ENCODE results near the gene FBH1.

Gene FBH1

GRCh38 chr10:5910323-5911100 is 20.5 kb downstream of the FBH1 start:
- no peak for TF ChIP-seq CTCF (IDR thresholded peaks at IDR 0.05; ENCODE audit: extremely low read depth, missing control alignments)
- DNase-seq (ENCODE audit: low spot score): no peak

GRCh38 chr10:5911670-5912069 is 21.6 kb downstream of the FBH1 start:
- no peak for TF ChIP-seq CTCF (IDR thresholded peaks at IDR 0.05; ENCODE audit: extremely low read depth, missing control alignments)
- no peak for DNase-seq (ENCODE audit: low spot score)

GRCh38 chr10:5913736-5914135 is 23.7 kb downstream of the FBH1 start:
- DNase-seq (ENCODE audit: low spot score): no peak

GRCh38 chr10:5915451-5915850 is 25.4 kb downstream of the FBH1 start:
- DNase-seq (ENCODE audit: low spot score): no peak
- no peak for TF ChIP-seq CTCF (IDR thresholded peaks at IDR 0.05; ENCODE audit: extremely low read depth, missing control alignments)

More at GRCh38 chr10:5913736-5914135, 23.7 kb downstream of the FBH1 start:
- TF ChIP-seq CTCF (IDR thresholded peaks at IDR 0.05; ENCODE audit: extremely low read depth, missing control alignments): no peak

GRCh38 chr10:5917305-5917704 is 27.3 kb downstream of the FBH1 start:
- no peak for DNase-seq (ENCODE audit: low spot score)
- no peak for TF ChIP-seq CTCF (IDR thresholded peaks at IDR 0.05; ENCODE audit: extremely low read depth, missing control alignments)

GRCh38 chr10:5918763-5919162 is 28.7 kb downstream of the FBH1 start:
- no peak for DNase-seq (ENCODE audit: low spot score)
- no peak for TF ChIP-seq CTCF (IDR thresholded peaks at IDR 0.05; ENCODE audit: extremely low read depth, missing control alignments)

- DNase-seq (ENCODE audit: low spot score): no peak
- no peak for TF ChIP-seq CTCF (IDR thresholded peaks at IDR 0.05; ENCODE audit: extremely low read depth, missing control alignments)
These were observed 29.5 kb downstream of the FBH1 start for GRCh38 chr10:5919568-5919967.

Measured in GM20000 (cell line).